NOMO-1 (cell line): Measurements from ENCODE around the gene TUBAL3.
A peak's percentile ranks its signal among the peaks of the same experiment; 100 is the strongest.

ENCODE experiments used
- DNase-seq, 2 experiments: peaks; one replicate each; lab custom pipeline; 2025; ENCODE audit not compliant: unreplicated experiment in 2 of 2; lab: John Stamatoyannopoulos, UW

The TUBAL3 gene

GRCh38 chr10:5404208-5405041 lies at the start of gene TUBAL3:
TSS of gene TUBAL3 (minus strand) at chr10:5404828. CDS start at chr10:5404792, 36 bp downstream.
- no peak for DNase-seq

- DNase-seq = no peak
These were observed 49.3 kb upstream of the TUBAL3 start for GRCh38 chr10:5453749-5454489.

DNA sequence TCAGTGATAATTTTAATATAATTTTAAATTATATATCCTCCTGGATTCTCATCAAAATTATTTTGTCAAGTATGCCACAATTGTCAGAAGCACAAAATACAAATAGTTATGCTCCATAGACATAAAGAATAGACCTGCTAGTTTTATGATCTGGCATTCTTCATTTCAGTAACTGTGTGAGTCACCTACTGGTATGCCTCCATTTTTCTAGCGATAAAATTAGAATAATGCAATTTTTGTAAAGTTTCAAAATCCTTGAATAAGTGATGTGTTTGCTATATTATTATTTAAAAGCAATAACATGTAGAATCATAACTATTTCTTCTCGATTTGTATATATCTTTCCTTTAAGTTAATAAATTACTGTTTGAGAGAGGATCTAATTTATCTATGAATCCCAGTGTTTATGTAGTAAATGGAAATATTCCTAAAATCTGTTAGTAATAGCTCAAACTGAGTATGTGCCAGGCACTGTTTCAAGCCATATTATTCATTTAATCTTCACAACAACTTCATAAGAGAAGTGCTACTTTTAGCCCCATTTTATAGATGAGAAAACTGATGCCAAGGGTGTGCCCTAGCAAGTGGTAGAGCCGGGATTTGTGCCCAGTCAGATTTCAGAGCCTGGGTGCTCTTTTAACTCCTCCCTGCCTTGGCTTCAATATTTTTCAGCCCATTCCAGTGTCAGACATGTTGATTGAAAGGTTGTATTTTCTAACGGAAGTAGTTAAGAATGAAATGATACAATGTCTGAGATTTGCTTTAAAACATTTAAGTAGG lies 46.2 kb upstream of the TUBAL3 start:
- no peak for DNase-seq

DNA sequence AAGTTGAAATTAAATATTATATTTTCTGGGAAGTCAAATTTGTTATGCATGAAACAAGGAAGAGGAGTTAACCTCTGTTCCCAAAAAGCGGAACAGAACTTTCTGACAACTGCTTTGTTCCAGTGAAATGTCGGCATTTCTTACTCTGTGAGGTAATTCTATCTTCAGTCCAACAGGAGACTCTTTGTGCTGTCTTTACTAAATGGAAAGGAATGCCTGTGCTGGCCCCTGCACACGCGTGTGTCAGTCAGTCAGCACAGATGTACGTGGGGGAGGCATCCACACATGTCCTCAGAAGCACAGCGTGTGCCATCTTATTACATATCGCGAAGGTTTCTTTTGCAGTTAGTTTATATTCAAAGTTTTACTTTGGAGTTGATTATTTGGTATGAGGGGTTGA lies 45.2 kb upstream of the TUBAL3 start:
- DNase-seq = peak in 1 of 2 experiments; percentile 41

DNA sequence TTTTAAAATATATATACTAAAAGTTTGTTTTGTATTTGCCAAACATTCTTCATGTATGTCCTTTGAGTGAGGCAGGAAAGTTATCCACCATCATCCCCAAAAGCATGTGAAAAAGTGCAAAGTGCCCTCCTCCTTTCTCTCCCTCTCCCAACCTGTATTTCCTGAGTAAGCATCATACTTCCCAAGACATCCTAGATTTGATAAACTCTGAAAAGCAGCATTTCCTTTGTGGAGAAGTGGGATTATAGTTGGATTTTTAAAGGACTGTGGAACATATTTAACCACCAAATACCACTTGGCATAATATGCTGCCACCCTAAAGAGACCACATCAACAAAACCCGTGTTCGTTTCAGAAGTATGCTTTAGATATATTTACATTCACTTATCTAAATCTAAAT lies 44.6 kb upstream of the TUBAL3 start:
- DNase-seq = no peak

DNA sequence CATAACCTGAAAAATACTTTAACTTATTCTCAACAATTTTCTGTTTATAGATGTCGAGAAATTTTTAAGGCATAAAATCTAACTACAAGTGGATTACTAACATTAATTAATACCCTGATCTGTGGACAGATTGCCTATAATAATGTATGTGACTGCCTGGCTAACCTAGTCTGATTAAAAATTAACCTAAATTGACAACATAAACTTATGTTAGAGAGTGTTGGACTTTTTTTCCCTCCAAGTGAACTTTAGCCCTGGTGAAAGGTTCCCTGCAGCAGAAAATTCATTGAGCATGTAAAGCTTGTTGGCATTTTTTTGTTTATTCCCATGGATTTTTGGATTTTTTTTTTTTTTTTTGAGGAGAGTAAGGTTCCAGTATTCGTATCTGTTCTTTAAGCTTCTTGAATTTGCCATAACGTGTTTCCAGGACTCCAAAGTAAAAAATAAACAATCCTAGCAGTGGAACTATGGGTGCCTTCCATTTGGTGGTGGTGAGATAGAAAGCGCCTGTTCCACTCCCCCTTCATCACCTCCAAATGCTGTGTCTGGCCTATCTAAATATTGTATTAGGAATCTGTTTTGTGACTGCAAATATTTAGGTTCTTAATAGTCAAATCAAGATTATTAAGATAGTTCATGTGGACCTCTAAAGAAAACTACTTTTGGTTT lies 43.8 kb upstream of the TUBAL3 start:
- no peak for DNase-seq

DNA sequence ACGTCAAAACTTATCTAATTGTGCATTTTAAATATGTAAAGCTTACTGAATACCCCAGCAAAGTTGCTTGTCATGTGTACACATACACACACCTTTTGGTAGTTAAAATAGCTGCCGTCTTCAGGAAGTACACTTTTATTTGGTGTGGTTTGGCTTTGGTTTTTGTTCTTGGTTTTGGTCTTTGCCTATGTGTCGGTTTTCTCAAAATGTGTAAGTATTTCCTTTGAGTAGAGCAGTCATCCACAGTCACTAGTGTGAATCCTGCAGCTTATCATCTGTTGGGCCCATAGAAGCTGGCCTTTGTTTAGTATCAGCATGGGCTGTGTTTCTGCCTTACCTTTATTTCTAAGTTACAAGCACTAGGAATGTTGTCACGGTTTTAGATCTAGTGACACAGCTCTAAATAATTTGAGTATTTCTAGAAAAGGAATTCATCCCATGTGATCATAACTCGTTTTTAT lies 43.0 kb upstream of the TUBAL3 start:
- DNase-seq = no peak

- no peak for DNase-seq
These were observed 42.4 kb upstream of the TUBAL3 start for GRCh38 chr10:5447056-5447455.

GRCh38 chr10:5446390-5446926 lies 41.8 kb upstream of the TUBAL3 start:
- no peak for DNase-seq

GRCh38 chr10:5445006-5445405 lies 40.4 kb upstream of the TUBAL3 start:
- no peak for DNase-seq

GRCh38 chr10:5443429-5443828 lies 38.8 kb upstream of the TUBAL3 start:
- no peak for DNase-seq

DNA sequence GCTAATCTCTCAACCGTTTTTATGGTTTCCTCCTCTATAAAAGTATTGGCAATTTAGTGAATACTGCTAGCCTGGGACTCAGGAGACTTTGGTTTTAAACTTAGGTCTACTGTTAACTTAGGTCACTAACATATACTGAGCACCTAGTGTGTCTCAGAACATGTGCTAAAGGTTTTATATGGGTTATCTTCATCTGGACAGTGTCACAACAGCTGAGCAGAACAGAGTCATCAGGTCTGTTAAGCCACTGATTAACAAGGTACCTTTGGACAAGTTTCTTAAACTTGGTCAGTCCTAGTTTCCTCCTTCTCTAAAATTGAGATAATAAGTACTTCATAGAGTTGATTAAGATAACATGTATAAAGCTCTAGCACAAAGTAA lies 38.4 kb upstream of the TUBAL3 start:
- no peak for DNase-seq

GRCh38 chr10:5442065-5442989 lies 37.7 kb upstream of the TUBAL3 start:
- DNase-seq = peak; percentile 7 to 12

DNA sequence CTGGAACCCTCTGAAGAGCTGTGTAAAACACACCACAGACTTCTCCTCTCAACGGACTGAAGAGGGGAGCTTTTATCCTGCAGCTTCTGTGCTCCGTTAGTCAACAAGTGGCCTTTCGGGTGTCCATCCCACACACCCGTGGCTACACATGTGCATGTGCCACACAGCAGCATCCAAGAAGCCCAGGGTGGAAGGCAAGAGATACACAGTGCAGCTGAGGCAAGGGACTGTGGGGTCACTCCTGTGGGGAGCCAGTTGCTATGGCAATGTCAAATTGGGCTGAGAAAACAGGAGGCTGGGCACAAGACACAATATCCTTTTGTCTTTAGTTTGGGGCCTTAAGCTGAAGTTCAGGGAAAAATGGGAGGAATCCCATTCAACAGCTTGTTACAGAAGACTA lies 36.5 kb upstream of the TUBAL3 start:
- DNase-seq = no peak

- peak in 1 of 2 experiments; percentile 2 for DNase-seq
These were observed 35.6 kb upstream of the TUBAL3 start for GRCh38 chr10:5440206-5440605.

DNA sequence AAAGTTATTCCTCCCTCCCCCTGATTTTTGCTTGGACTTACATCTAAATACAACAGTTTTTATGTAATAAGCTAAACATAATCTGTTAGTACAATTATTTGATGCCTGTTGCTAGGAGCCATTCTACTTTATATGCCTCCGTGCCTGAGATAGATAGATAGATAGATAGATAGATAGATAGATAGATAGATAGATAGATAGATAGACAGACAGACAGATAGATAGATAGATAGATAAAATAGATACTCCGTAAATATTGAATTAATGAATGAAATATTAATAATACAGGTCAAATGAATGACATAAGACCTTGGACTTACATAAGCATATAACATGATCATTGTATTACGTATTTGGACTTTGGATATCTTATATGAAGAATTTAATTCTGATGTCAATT lies 30.7 kb upstream of the TUBAL3 start:
- DNase-seq = no peak

DNA sequence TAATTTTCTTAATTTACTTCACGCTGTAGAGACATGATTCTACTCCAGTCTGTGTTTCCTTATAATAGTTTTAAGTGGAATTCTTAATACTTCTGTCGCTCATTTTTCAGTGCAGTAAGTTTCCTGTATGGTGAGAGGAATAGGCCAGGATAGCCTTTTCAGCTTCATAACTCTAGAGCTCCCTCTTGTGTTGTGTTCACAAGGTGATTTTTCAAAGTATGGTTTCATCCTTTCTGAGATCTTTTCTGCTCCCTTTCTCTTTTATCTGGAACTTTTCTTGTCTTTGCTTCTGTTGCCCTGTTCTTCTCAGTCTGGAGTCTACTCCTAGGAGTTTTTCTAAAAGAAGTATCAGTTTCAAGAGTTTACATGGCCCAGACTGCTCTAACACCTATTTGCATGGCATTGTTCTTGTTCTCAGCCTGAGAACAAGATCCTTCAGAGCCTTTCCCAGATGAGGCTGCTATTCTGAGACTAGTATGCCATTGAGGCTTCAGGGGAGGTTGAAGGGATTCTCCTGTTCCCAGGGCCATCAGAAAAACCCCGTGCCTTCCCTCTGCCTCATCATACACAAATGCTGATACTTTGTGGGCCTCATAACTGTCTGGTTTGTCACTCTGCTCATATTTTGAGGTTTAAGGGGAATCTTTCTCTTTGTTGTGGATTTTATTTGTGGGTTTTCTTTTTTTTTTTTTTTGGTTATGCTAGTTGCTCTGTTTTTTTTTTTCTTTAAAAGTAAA lies 29.6 kb upstream of the TUBAL3 start:
- DNase-seq = peak; percentile 5 to 26

DNA sequence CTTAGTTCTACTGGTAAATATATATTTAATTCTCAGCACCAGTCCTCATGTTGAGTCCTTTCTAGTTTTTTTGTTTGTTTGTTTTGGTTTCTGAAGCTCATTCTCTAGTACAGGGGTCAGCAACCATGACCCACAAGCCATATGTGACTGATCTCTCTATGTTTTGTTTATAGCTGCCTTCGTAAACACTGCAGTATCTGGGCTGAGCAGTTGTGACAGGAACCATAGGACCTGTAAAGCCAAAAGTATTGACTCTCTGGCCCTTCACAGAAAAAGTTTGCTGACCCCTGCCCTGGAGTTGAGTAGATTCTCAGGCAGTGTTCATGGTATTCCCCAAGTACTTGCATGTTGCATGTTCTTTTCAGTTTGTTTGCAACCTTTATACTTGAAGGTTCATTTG lies 28.6 kb upstream of the TUBAL3 start:
- no peak for DNase-seq

- no peak for DNase-seq
These were observed 23.5 kb upstream of the TUBAL3 start for GRCh38 chr10:5428133-5428532.
